Measurements from ENCODE around the gene ST6GALNAC1. TPM values are rescaled to one million over a fixed set of nuclear protein-coding genes. Genes with fewer than 3 reads are reported as not detected.

Gene ST6GALNAC1, protein sequence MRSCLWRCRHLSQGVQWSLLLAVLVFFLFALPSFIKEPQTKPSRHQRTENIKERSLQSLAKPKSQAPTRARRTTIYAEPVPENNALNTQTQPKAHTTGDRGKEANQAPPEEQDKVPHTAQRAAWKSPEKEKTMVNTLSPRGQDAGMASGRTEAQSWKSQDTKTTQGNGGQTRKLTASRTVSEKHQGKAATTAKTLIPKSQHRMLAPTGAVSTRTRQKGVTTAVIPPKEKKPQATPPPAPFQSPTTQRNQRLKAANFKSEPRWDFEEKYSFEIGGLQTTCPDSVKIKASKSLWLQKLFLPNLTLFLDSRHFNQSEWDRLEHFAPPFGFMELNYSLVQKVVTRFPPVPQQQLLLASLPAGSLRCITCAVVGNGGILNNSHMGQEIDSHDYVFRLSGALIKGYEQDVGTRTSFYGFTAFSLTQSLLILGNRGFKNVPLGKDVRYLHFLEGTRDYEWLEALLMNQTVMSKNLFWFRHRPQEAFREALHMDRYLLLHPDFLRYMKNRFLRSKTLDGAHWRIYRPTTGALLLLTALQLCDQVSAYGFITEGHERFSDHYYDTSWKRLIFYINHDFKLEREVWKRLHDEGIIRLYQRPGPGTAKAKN
- total RNA-seq (1 to 10 TPM; 2.4 to 5.0 (median 3.2) TPM), polyA plus RNA-seq (2.5 TPM)
- long read RNA-seq, donor 1, partial matches to known transcripts = 2 of 5 reads
- long read RNA-seq, donor 1, other reads (novel, unspliced or antisense) = 1 of 5 reads
- long read RNA-seq, donor 2, partial matches to known transcripts = 0 of 2 reads
- long read RNA-seq, donor 2, other reads (novel, unspliced or antisense) = 1 of 2 reads
- long read RNA-seq, donor 3, transcript ST6GALNAC1-201 (9 exons, 2,570 nt) = major isoform, 6 of 9 reads
- long read RNA-seq, donor 3, partial matches to known transcripts = 3 of 9 reads
- long read RNA-seq, donor 3, other reads (novel, unspliced or antisense) = 0 of 9 reads
- long read RNA-seq, donor 4, partial matches to known transcripts = 0 of 1 reads
- long read RNA-seq, donor 4, other reads (novel, unspliced or antisense) = 0 of 1 reads

DNA sequence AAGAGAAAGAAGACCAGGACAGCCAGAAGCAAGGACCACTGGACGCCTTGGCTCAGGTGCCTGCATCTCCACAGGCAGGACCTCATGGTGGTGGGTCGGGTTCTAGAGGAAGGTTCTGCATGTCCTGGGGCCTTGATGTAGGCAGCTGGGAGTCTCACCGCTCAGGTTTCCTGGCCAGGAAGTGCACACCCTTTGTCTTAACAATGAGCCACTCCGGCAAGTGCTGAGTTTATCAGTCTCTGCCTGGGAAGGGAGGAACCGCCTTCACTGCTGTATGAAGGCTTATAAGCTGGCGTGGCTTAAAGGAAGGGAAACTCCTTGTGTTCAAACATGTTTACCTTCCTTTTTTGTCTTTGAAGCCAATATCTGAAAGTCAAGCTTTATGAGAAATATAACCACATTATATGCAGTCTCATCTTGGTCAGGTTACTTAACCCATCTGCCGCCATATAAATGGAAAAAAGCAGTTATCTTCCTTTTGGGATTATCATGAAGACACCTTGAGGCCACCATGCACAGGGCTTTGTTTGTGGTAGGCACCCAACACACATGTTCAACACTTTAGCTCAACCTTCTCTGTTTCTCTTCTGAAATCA, at the start of gene ST6GALNAC1:
ST6GALNAC1 (minus strand) TSS at position 205 of the 596 bp plus-strand sequence; CDS start at position 86, 119 bp downstream.
- peak within 1 kb of the TSS; percentile 31 for H3K4me3 ChIP-seq (ENCODE audit: low read length)
- WGBS = 61% methylated on average over 7 of the region's 7 CpGs
- ATAC-seq = peak; percentile 85 to 97
- intact Hi-C loops (cut with DNase I) = no loop called here
- no peaks in the 10 kb centered on the region for H3K27me3 ChIP-seq (ENCODE audit: control insufficient read depth, insufficient read depth)
- H3K4me1 ChIP-seq (ENCODE audit: control insufficient read depth, insufficient read depth, low read length) = no peaks in the 10 kb centered on the region
- peak; percentile 39 to 60 (median 57) for DNase-seq
- H3K27ac ChIP-seq (ENCODE audit: low read length) = peak within 1 kb of the TSS; percentile 56
- no peaks in the 10 kb centered on the region for H3K9me3 ChIP-seq (ENCODE audit: control insufficient read depth, low read length)

DNA sequence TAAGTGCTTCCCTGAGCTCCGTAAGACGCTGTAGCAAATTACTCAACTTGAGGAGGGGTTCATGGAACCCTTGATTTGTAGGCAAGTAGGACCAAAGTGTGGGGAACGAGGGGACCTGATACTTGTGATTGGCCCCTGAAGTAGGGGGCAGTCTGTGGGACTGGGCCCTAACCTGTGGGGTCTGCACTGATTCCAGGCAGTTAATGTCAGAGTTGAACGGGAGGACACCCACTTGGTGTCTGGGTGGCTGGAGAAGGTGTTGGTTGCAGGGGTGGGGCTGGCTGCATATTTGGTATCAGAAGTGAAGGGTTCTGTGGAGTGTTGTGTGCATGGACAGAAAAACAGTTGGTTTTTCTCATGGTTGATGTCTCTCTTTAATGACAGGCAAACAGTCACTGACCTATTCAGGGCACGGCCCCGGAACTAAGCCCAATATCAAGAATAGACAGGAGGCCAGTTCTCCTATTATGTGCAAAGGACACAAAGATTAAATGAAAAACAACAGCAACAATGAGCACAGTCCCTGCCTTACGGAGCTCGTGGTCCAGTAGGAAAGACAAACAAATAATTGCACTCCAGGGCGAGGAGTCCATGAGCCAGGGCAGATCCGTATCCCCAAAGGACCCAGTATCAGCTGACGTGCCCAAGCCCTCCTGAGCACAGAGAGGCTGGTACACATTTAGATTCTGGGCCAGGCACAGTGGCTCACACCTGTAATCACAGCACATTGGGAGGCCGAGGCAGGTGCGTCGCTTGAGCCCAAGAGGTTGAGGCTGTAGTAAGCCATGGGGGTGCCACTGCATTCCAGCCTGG, 48.0 kb upstream of the ST6GALNAC1 start:
- Histone ChIP-seq H3K27ac (ENCODE audit: low read length) (peak overlapping the region; percentile 85), H3K4me3 (ENCODE audit: low read length) (no peak overlapping the region), H3K9me3 (ENCODE audit: control insufficient read depth, low read length) (no peaks in the 10 kb centered on the region), H3K4me1 (ENCODE audit: control insufficient read depth, insufficient read depth, low read length) (peaks cover 33% of the 10 kb centered on the region), H3K27me3 (ENCODE audit: control insufficient read depth, insufficient read depth) (no peaks in the 10 kb centered on the region)
- intact Hi-C loops (cut with DNase I) = no loop called here
- ATAC-seq = no peak
- 56% methylated on average over 14 of the region's 14 CpGs for whole genome bisulfite sequencing
- peak in 2 of 3 donors; percentile 34 to 47 for DNase-seq

DNA sequence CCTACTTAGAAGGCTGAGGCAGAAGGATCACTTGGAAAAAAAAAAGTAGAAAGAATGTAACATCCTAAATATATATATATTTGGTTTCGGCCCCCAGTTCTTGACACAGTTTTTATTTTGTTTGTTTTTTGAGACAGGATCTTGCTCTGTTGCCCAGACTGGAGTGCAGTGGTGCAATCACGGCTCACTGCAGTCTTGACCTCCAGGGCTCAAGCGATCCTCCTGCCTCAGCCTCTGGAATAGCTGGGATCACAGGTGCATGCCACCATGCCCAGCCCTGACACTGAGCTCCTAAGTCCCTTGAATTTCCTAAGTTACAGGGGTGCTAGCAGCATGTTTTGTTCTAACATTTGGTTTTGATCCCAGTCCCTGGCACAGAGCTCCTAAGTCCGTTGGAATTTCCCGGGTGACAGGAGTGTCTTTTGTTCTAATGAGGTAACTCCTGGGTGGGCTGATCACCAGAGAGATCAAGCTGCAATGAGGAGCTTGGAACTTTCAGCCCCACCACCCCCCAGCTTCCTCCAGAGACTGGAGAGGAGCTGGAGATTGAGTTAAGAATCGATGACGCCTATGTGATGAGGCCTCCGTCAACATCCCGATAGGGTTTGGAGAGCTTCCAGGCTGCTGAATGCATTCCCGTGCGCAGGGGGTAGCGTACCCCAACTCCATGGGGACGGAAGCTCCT, 47.2 kb upstream of the ST6GALNAC1 start:
- no peak for ATAC-seq
- no peak overlapping the region for H3K4me3 ChIP-seq (ENCODE audit: low read length)
- peak in 1 of 3 donors; percentile 27 for DNase-seq
- intact Hi-C loops (cut with DNase I) = no loop called here
- no peaks in the 10 kb centered on the region for H3K9me3 ChIP-seq (ENCODE audit: control insufficient read depth, low read length)
- H3K4me1 ChIP-seq (ENCODE audit: control insufficient read depth, insufficient read depth, low read length) = peaks cover 35% of the 10 kb centered on the region
- no peaks in the 10 kb centered on the region for H3K27me3 ChIP-seq (ENCODE audit: control insufficient read depth, insufficient read depth)
- 54% methylated on average over 13 of the region's 13 CpGs for WGBS
- H3K27ac ChIP-seq (ENCODE audit: low read length) = peak overlapping the region; percentile 85

DNA sequence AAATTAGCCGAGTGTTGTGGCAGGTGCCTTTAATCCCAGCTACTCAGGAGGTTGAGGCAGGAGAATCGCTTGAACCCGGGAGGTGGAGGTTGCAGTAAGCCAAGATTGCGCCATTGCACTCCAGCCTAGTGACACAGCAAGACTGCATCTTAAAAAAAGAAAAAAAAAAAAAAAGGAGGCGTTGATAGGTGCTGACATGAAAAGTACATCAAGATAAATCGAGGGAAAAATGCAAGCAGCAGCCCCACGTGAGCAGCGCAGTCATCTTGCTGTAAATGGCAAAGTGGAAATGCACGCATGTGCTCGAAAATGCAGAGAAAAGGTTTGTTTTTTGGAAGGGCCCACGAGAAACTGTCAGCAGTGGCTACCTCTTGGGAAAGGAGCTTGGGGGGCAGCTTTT, 46.3 kb upstream of the ST6GALNAC1 start:
- intact Hi-C loops (cut with DNase I) = no loop called here
- H3K9me3 ChIP-seq (ENCODE audit: control insufficient read depth, low read length) = no peaks in the 10 kb centered on the region
- H3K4me3 ChIP-seq (ENCODE audit: low read length) = no peak overlapping the region
- H3K27me3 ChIP-seq (ENCODE audit: control insufficient read depth, insufficient read depth) = no peaks in the 10 kb centered on the region
- DNase-seq (peak in 1 of 3 donors; percentile 24), ATAC-seq (no peak)
- H3K27ac ChIP-seq (ENCODE audit: low read length) = peak overlapping the region; percentile 74
- peaks cover 39% of the 10 kb centered on the region for H3K4me1 ChIP-seq (ENCODE audit: control insufficient read depth, insufficient read depth, low read length)
- 67% methylated on average over 11 of the region's 11 CpGs for WGBS

DNA sequence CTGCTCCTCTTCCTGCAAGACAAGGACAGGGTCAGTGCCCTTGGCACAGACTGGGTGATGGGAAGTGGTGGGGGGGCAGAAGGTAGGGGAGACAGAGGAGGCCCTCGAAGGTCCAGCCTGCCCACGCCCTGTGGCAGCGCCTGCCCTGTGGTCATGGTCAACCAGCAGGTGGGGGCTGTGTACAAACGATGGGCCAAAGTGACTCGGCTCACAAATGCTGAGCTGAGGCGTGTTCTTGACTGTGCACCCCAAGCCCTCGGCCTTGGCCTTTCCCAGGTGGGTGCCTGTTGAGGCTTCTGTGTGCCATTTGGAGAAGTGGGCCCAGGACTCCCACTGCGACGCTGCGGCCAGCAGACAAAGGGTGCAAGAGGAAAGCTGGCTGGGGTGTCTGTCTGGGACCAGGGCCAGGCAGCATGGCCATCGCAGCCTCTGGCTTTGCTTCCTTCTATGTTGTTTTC, 44.6 kb upstream of the ST6GALNAC1 start:
- ATAC-seq (peak; percentile 22 to 38), DNase-seq (peak; percentile 68 to 90 (median 86))
- no peak overlapping the region for H3K4me3 ChIP-seq (ENCODE audit: low read length)
- peak overlapping the region; percentile 89 for H3K27ac ChIP-seq (ENCODE audit: low read length)
- intact Hi-C loops (cut with DNase I) = no loop called here
- H3K9me3 ChIP-seq (ENCODE audit: control insufficient read depth, low read length) = no peaks in the 10 kb centered on the region
- WGBS = 24% methylated on average over 11 of the region's 11 CpGs
- peaks cover 43% of the 10 kb centered on the region for H3K4me1 ChIP-seq (ENCODE audit: control insufficient read depth, insufficient read depth, low read length)
- H3K27me3 ChIP-seq (ENCODE audit: control insufficient read depth, insufficient read depth) = no peaks in the 10 kb centered on the region

DNA sequence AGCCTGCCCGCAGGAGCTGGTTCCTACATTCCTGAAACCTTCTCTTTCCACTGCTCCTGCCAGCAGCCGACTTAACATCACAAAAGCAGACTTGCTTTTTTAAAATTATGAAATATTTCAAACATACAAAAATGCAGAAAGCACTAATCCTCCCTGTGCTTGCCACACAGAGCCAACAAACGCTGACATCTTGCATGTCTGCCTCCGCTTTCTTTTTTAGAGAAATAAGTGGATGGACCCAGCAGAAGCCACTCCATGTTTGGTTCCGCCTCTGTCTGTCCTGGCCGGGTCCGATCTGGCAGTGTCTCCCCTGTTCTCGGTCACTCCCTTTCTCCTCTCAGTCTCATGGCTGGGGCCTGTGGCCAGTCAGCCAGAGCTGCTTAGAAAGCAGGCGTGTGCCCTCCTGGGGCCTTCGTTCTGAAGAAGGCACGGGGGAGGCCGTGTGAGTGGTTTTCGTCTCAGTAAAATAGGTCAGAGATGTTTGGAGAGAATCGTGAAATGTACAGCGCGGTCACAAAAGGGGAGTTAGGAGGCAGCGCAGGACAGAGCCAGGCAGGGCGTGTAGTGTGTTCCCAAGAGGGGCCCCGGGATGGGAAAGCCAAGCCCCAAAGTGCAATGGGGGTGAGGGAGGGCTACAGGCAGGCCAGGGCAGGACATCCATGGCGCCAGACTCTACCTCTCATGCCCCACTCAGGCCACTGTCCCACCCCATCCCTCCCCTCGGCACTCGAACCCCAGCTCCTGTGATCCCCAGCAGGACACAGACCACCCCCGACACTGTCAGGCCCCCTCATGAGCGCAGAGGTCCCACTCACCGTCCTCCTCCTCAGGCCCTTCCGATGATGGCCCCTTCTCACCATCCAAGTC, 44.0 kb upstream of the ST6GALNAC1 start:
- Histone ChIP-seq H3K9me3 (ENCODE audit: control insufficient read depth, low read length) (no peaks in the 10 kb centered on the region), H3K4me1 (ENCODE audit: control insufficient read depth, insufficient read depth, low read length) (peaks cover 50% of the 10 kb centered on the region), H3K27me3 (ENCODE audit: control insufficient read depth, insufficient read depth) (no peaks in the 10 kb centered on the region), H3K4me3 (ENCODE audit: low read length) (no peak overlapping the region), H3K27ac (ENCODE audit: low read length) (peak overlapping the region; percentile 89)
- intact Hi-C loops (cut with DNase I) = no loop called here
- WGBS = 35% methylated on average over 26 of the region's 26 CpGs
- ATAC-seq = peak; percentile 66 to 71
- peak; percentile 86 to 95 (median 91) for DNase-seq

DNA sequence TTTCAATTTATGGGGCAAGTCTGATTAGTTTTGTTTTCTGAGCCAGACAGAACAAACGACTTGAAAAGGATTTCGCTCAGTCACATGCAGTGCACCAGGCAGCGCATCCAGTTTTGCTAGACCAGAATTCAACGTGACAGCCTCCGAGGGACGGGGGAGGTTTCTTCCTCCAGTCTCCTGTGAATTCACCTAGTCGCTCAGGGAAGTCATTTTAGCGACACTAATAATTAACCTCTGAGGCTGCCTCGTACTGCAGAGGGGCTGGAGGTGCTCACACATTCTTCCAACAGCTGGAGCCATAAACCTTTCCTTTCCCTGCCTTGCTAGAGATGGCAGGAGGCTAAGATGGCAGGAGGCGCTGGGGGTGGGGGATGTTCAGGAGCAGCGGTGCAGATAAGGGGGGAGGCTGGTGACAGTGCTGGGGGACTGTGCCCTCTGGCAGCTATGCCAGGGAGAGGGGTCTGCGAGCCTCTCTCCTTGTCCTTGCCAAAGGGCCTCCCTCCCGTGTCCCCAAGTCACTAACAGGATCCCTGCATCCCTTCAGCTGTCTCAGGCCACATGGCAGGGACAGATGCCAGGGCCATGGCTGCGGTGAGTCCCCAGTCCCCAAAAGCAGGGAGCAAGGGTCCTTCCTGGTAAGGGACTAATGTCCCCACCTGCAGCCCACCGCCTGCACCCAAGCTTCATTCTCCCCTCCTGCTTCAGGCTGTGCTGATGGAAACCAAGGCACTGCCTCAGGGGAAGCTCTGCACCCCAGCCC, 43.2 kb upstream of the ST6GALNAC1 start:
- H3K27ac ChIP-seq (ENCODE audit: low read length) = peak overlapping the region; percentile 89
- 47% methylated on average over 15 of the region's 15 CpGs for WGBS
- H3K4me1 ChIP-seq (ENCODE audit: control insufficient read depth, insufficient read depth, low read length) = peaks cover 53% of the 10 kb centered on the region
- no peaks in the 10 kb centered on the region for H3K9me3 ChIP-seq (ENCODE audit: control insufficient read depth, low read length)
- intact Hi-C loops (cut with DNase I) = no loop called here
- ATAC-seq (no peak), DNase-seq (peak in 1 of 3 donors; percentile 72)
- H3K4me3 ChIP-seq (ENCODE audit: low read length) = no peak overlapping the region
- H3K27me3 ChIP-seq (ENCODE audit: control insufficient read depth, insufficient read depth) = no peaks in the 10 kb centered on the region

DNA sequence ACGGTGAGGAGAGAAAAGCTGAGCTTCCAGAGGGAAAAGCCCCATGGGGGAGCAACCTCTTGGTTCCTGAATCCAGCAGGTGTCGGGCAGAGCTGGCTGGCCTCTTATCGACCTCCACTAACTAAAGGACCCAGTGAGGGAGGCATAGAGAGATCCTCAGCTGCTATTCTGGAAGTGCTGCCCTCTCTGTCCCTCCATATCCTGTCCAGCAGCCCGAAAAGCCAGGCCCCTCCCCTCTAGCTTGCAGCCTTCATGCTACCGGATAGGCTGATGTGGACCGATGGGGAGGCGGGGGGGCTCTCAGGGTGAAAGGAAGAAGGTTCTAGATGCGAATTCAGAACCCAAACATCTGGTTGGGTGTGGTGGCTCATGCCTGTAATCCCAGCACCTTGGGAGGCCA, 42.3 kb upstream of the ST6GALNAC1 start:
- no peak for ATAC-seq
- peaks cover 55% of the 10 kb centered on the region for H3K4me1 ChIP-seq (ENCODE audit: control insufficient read depth, insufficient read depth, low read length)
- WGBS = 31% methylated on average over 8 of the region's 8 CpGs
- intact Hi-C loops (cut with DNase I) = no loop called here
- peak in 2 of 3 donors; percentile 72 to 77 for DNase-seq
- no peak overlapping the region for H3K4me3 ChIP-seq (ENCODE audit: low read length)
- H3K27me3 ChIP-seq (ENCODE audit: control insufficient read depth, insufficient read depth) = no peaks in the 10 kb centered on the region
- H3K27ac ChIP-seq (ENCODE audit: low read length) = peak overlapping the region; percentile 46
- H3K9me3 ChIP-seq (ENCODE audit: control insufficient read depth, low read length) = no peaks in the 10 kb centered on the region

All from right cardiac atrium (tissue), 5 donors.